HG03432 (cell line): ENCODE results near the gene PCYT1A.
"Not testable (repeated sequence)": the region's sequence is repeated elsewhere in the genome, so short reads cannot be mapped to it uniquely, and the experiment has no call there.

Source experiments
- ATAC-seq: cut with Tn5 transposase; IDR thresholded peaks from one replicate; pipeline ENCODE4 v1.9.1; 2021; ENCODE audit warnings: mild to moderate bottlenecking, moderate library complexity; ENCODE audit not compliant: unreplicated experiment

PCYT1A gene

DNA sequence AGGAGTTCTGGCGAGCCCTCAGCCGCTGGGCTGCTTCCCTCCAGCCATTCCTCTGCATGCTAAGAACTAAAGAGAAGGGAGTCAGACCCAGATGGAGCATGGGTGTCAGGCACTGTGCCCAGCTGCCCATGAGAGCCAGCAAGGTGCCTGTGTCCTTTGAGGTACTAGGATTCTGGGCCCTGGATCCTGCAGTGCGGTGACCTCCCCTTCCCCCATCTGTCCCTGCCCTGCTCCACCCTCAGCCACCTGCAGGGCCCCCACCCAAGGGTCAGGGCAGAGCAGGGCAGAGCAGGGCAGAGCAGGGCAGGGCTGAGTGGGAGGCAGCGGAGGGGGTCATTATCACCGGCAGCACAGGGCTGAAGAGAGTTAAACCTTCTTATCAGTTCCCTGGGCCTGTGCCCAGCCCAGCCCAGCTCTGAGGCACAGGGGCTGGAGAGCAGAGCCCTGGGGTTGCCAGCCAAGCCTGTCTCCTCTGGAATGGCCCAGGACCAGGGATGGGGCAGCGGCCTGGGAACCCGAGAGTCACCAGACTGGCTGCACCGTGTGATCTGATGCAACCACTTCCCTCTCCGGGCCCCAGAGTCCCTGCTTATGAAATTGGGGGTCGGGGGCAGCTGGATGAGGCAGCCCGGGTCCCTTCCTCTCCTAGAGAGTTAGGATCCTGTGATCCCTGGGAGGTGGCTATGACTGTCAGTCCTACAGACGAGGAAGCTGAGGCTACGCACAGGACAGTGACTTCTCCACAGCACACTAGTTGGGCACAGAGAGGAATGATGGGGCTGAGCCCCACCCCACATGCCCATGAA, 93.6 kb downstream of the PCYT1A start:
- ATAC-seq: no peak

DNA sequence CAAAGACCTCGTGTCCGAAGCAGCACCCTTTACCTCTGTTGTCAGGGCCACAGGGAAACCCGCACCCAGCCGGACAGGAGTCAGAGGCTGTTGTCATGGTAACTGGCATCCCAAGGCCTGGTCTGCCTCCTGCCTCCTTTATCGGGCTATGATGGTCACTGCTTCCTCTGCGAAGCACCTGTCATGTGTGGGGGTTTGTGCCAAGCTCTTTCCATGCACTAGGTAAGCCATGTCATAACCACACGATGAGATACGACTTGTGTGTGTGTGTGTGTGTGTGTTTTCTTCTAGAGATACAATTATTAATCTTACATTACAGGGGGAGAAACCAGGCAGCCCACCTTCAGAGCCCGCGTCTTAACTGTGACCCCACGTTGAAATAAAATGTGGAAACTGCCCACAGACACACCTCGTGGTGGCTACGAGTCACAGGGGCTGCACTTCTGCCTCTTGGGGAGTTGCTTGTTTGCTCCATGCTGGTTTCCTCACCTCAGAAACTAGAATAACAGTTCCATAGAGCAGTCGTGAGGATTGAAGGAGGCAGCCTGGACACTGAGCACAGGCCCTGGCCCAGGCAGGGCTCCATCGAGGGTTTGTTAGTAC, 94.3 kb downstream of the PCYT1A start:
- ATAC-seq: no peak

DNA sequence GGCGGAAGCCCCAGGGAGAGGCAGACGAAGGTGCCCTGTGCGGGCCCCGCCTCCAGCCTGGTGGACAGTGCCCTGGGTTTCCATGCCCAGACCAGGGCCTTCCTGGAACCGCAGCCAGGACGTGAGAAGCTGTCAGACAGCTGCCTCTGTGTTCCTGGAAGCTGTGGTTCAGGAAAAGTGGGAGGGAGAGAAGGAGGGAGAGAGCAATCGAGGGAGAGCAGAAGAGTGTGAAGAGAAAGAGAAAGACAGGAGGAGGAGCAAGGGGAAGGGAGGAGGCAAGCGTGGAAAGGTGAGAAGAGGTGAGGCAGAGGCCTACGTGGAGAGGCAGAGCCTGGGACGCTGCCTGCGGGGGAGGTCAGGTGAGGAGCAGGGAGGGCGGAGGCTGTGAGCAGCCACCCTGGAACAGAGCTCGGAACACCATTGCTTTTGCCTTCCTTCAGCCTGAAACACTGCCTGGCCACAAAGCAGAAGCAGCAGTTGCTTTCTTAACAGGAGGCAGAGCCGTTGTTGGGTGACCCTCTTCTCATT, 94.9 kb downstream of the PCYT1A start:
- ATAC-seq: peak; percentile 19

DNA sequence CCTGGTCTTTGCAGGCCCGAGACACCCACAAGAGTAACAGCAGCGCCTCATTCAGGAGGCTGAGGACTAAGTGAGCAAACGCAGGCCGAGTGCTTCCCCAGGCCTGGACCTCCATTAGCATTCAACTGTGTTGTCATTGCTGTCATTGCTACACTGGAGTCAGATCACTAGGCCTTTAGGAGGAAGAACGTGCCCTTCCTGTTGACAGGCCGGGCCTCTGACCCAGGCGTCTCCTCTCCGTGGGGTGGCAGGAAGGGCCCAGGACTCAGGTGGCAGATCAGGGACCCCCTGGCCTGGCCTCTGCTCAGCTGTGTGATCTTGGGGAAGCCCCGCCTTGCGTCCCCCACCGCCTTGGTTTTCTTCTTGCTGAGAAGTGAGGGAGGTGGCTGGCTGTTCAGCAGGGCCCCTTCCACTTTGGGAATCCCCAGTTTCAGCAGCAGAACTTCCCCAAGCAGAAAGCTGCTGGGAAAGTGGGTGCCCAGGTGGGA, 95.4 kb downstream of the PCYT1A start:
- ATAC-seq: peak; percentile 53

DNA sequence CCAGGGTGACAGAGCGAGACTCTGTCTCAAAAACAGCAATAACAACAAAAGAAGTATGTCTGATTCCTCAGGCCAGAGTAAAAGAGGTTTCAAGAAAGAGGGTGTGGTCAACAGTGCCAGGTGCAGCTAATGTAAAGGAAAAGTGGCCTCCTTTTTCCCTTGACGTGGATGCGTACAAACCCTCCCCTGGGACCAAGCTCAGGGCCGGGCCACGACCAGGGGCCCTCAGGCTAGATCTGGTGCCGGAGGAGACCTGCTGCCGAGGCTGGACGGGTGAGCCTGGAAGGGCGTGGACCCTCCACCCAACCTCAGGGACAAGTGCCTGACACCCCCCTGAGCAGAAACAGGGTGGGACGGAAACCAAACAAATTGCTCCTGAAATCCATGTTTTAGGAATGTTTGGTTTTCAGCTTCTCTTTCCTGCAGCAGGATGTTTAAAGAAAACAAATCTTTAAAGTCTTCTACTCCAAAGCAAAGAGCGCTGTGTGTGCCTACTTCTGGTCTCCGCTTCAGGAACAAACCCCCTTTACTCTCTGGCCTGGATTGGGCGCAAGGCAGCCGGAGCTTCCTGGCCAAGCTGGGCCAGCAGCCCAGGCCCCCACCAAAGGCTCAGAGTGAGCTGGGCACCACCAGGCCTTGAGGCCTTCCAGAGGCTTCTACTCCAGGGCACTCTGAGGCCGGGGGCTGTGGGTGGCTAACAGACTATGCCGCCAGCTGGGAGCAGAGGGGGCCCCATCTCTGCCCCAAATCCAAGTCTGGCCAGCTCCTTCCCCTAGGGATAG, 97.8 kb downstream of the PCYT1A start:
- ATAC-seq: peak; percentile 25

DNA sequence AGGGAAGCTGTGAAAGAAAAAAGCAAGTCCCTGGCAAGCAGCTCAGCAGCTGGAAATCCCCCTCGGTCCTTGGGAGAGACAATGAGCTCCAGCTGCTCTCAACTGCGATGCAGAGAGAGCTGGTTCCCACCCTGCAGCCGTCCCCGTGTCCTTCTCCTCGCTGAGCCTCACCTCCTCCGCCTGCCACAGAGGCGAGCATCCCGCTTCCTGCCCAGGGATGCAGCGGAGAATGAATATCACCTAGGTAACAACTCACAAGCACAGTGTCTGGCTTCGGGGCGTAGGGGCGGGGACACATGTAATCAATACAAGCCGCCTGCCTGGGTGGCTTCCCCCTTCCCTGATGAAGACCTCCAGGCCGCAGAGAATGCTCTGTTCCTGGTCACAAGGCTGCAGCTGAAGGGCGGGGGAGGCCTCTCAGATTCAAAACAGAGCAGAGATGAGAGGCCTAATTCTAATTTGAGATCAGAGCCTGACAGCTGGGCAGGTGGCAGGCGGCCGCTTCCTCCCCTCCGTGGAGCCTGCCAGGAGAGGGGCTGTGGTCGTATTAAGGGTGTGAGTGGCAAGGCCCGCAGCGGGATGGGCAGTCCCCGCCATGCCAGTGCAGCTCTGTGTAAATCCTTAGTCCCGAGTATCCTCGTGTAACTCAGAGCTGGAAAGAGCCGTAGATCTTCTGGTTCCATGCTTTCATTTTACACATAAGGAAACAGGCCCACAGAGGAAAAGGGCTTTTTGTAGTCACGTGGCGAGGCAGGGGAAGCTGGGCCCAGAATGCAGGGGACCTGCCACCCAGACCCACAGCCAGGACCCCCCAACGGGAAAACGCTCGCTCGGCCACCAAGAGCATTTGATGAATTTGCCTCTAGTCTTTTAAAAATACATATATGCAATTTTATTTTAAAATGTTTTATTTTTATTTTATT, 100.6 kb downstream of the PCYT1A start:
- peak; percentile 51 for ATAC-seq

DNA sequence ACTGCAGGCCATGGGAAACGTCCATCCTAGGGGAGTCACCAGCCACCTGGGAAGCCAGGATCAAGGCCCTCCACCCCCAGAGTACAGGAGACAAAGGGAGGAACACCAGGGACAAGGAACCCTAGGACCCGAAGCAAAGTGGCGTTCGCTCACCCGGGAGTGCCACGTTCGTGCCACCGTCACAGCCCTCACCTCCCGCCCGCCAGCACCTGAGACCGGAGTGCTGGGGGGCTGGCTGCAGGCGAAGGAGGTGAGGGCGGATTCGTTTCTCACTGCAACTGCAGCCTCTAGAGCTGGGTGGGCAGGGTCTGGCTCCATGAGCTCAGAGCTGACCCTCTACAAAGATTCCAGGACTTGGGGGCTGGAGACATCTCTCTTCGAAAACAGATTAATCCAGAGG, 102.6 kb downstream of the PCYT1A start:
- no peak for ATAC-seq

DNA sequence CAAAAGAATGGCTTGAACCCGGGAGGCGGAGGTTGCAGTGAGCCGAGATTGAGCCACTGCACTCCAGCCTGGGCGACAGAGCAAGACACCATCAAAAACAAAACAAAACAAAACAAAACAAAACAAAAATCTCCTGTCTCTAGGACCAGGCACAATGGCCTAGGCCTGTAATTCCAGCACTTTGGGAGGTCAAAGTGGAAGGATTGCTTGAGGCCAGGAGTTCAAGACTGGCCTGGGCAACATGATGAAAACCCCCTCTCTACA, 103.4 kb downstream of the PCYT1A start:
- ATAC-seq: not testable (repeated sequence)

DNA sequence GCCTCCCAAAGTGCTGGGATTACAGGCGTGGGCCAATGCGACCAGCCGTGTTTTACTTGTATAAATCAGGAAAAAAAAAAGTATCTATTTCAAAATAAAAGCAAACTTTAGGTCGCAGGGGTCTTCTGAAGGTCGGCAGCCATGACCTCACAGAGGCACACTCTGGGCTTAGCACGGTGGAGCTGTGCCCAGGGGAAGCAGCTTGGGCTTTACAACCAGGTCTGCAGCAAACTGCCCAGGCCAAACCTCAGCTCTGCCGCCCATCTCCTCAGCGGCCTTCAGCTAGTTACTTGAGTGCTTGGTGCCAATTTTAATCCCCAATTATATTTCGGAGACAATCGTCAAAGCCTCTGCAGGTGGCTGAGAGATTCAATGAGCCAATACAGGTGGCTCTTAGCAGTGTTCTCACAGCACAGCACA, 106.4 kb downstream of the PCYT1A start:
- ATAC-seq: no peak

DNA sequence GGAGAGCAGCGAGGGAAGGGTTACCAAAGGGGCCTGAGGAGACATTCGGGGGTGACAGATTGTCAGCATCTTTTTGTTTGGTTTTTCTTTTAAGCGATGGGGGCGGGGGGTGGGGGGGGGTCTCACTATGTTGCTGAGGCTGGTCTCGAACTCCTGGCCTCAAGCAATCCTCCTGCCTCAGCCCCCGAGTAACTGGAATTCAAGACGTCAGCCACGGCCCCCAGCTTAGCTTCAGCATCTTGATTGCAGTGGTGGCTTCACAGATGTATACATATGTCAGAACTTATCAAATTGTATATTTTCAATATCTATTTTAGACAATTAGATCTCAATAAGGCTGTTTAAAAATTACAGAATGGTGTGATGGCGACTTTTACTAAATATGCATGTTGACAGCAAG, 107.2 kb downstream of the PCYT1A start:
- ATAC-seq: no peak
